Stomach (tissue), 9 donors: ENCODE data around the gene ERC1. TPM values are rescaled to one million over a fixed set of nuclear protein-coding genes. Genes with fewer than 3 reads are reported as not detected.

ENCODE experiments used
- DNase-seq, 2 donors: peaks; one replicate each; pipeline versions ENCODE4 v3.0.0 to v3.0.0-alpha.2; 2013 to 2019
- H3K27ac ChIP-seq, 5 donors: fragments of 200-600 bp in 4 of 5; sonication (generic) in 4 of 5; one replicate each; pipeline ENCODE4 v1.5.1; 2013 to 2019; ENCODE audit warnings: mild to moderate bottlenecking in 1 of 5, moderate library complexity in 1 of 5
- H3K27me3 ChIP-seq, 3 donors: fragments of 200-600 bp; sonication (generic); one replicate each; pipeline ENCODE4 v1.5.1; 2017 to 2019; ENCODE audit warnings: mixed run types in 1 of 3
- H3K36me3 ChIP-seq, 4 donors: fragments of 200-600 bp; sonication (generic); 1 replicate in 3 of 4; 2 replicates in 1 of 4; pipeline ENCODE4 v1.5.1; 2016 to 2019
- H3K4me1 ChIP-seq, 4 donors: fragments of 200-600 bp; sonication (generic); one replicate each; pipeline ENCODE4 v1.5.1; 2016 to 2019
- H3K4me3 ChIP-seq, 4 donors: fragments of 200-600 bp; sonication (generic) in 3 of 4; one replicate each; pipeline ENCODE4 v1.5.1; 2016 to 2019; ENCODE audit warnings: mild to moderate bottlenecking in 1 of 4
- H3K9me3 ChIP-seq, 4 donors: fragments of 200-600 bp; sonication (generic); one replicate each; pipeline ENCODE4 v1.5.1; 2016 to 2019
- EP300 ChIP-seq: sonication (generic); formaldehyde crosslinking; IDR thresholded peaks from one replicate; pipeline ENCODE4 v1.6.1; 2017; ENCODE audit warnings: antibody characterized with exemption
- POLR2A ChIP-seq, 4 donors: fragments of 450-650 bp; IDR thresholded peaks; one replicate each; pipeline ENCODE4 v1.6.1; 2016; ENCODE audit warnings: antibody characterized with exemption in 4 of 4, control low read depth in 2 of 4, mild to moderate bottlenecking in 1 of 4, moderate library complexity in 1 of 4
- POLR2AphosphoS5 ChIP-seq, 3 donors: sonication (generic); formaldehyde crosslinking; IDR thresholded peaks; one replicate each; pipeline ENCODE4 v1.6.1; 2016; ENCODE audit warnings: antibody characterized with exemption in 3 of 3
- WGBS, 5 donors: extraction: QIAGEN DNeasy Blood & Tissue Kit in 3 of 5; methylation state at CpG; one replicate each; pipeline versions ENCODE4 v1.1.5 to v1.1.7; 2013 to 2018; 5-methylcytosine and 5-hydroxymethylcytosine counted together
- intact Hi-C: fragments of 100-400 bp; cut with DNase I; formaldehyde crosslinking; loops from one replicate; pipeline ENCODE4 v1.15.1; 2023; ENCODE audit warnings: low total_unique reads
- polyA plus RNA-seq, 3 donors: library from polyadenylated mRNA; stranded (reverse); fragments of 200-250 nt; gene quantifications; one replicate each; pipeline ENCODE4 v1.2.3, GENCODE V29; 2013
- total RNA-seq, 5 donors: library from RNA; depleted of rRNA; stranded (reverse); fragments of >200 nt; gene quantifications; one replicate each; pipeline versions ENCODE4 v1.1.0 to v1.2.3, GENCODE V29; 2014 to 2016
- TF ChIP-seq, protein P1 (sequence below), 7 experiments: fragments of 450-650 bp in 4 of 7; fragments of 200-600 bp in 3 of 7; sonication (generic) in 3 of 7; IDR thresholded peaks; one replicate each; pipeline ENCODE4 v1.5.1; 2016 to 2019; ENCODE audit warnings: antibody characterized with exemption in 7 of 7, control low read depth in 2 of 7, mild to moderate bottlenecking in 1 of 7
- donor health status: healthy with polysubstance abuse.
- donor health status: Bipolar disorder and iron deficiency.
- donor health status: healthy.

ERC1 gene
- total and polyA plus RNA-seq, 8 donors: 3.8 to 69.4 (median 51.6) TPM

DNA sequence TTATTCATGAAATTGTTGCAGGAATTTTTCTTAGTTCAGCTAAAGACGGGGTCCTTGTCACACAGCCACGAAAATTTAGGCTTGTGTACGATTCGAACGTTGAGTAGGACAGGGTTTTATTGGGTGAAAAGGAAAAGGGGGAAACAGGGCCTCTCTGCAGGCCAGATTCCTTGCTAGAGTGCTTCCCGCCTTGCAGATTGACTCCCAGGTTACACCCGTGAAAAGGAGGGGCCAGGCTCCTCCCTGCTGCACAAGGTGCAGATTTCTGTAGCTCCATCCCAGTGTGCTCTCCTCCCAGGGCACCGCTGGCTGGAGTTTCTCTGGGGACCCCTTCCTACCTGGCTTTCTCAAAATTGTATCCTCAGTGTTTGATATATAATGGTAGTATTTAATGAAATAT lies 221.5 kb downstream of the ERC1 start:
- H3K4me3 ChIP-seq: no peak overlapping the region
- peak in 1 of 2 donors; percentile 73 for DNase-seq
- 35 to 73% (median 57%) methylated on average over 8 of the region's 8 CpGs for WGBS, 5 donors
- intact Hi-C loops: no loop called here
- H3K27ac ChIP-seq: no peak overlapping the region
- TF ChIP-seq POLR2AphosphoS5 (IDR thresholded peaks at IDR 0.05) (no peak), POLR2A (IDR thresholded peaks at IDR 0.05) (no peak)
- TF ChIP-seq, protein P1, sequence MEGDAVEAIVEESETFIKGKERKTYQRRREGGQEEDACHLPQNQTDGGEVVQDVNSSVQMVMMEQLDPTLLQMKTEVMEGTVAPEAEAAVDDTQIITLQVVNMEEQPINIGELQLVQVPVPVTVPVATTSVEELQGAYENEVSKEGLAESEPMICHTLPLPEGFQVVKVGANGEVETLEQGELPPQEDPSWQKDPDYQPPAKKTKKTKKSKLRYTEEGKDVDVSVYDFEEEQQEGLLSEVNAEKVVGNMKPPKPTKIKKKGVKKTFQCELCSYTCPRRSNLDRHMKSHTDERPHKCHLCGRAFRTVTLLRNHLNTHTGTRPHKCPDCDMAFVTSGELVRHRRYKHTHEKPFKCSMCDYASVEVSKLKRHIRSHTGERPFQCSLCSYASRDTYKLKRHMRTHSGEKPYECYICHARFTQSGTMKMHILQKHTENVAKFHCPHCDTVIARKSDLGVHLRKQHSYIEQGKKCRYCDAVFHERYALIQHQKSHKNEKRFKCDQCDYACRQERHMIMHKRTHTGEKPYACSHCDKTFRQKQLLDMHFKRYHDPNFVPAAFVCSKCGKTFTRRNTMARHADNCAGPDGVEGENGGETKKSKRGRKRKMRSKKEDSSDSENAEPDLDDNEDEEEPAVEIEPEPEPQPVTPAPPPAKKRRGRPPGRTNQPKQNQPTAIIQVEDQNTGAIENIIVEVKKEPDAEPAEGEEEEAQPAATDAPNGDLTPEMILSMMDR (IDR thresholded peaks at IDR 0.05): no peak
- peaks cover 10 to 32% (median 20%) of the 10 kb centered on the region in 4 donors for H3K4me1 ChIP-seq
- no peaks in the 10 kb centered on the region for H3K36me3 ChIP-seq
- no peaks in the 10 kb centered on the region for H3K9me3 ChIP-seq
- no peaks in the 10 kb centered on the region for H3K27me3 ChIP-seq

DNA sequence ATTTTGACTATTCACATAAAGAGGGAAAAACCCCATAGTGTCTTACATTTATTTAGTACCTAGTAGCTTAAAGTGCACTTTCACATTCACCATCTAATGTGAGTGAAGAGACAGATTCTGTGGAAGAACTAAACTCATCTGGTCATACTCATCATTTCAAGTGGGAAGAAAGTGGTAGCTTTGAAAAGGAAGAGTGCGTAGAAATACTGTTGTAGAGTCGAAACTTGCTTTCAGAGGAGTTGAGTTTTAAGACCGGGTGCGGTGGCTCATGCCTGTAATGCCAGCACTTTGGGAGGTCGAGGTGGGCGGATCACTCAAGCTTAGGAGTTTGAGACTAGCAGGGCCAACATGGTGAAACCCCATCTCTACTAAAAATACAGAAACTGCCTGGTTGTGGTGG lies 222.2 kb downstream of the ERC1 start:
- 91 to 98% (median 94%) methylated on average over 6 of the region's 6 CpGs for WGBS, 5 donors
- H3K27me3 ChIP-seq: no peaks in the 10 kb centered on the region
- peaks cover 17 to 39% (median 27%) of the 10 kb centered on the region in 4 donors for H3K4me1 ChIP-seq
- no peak overlapping the region for H3K27ac ChIP-seq
- no peaks in the 10 kb centered on the region for H3K36me3 ChIP-seq
- no peak for DNase-seq
- intact Hi-C loops: no loop called here
- no peaks in the 10 kb centered on the region for H3K9me3 ChIP-seq
- TF ChIP-seq EP300: no peak
- TF ChIP-seq POLR2AphosphoS5 (IDR thresholded peaks at IDR 0.05): no peak
- no peak for TF ChIP-seq POLR2A (IDR thresholded peaks at IDR 0.05)
- TF ChIP-seq, protein P1 (IDR thresholded peaks at IDR 0.05): no peak
- H3K4me3 ChIP-seq: no peak overlapping the region

DNA sequence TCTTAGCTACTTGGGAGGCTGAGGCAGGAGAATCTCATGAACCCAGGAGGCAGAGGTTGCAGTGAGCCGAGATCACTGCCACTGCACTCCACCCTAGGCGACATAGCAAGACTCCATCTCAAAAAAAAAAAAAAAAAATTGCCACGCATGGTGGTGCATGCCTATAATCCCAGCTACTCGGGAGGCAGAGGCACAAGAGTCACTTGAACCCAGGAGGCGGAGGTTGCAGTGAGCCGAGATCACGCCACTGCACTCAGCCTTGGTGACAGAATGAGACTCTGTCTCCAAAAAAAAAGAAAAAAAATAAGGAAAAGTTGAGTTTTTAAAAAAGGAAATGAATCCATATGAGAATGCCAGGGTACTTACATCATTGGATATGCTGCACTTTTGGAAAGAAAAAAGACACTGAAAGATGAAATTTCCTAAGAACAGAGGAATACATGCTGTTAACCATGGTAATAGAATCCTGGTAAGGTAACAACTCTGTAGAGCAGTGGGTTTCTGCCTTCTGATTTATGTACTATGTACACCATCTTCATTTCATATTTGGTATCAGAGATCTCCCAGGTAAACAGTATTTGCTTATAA lies 222.7 kb downstream of the ERC1 start:
- H3K4me1 ChIP-seq: peaks cover 19 to 44% (median 31%) of the 10 kb centered on the region in 4 donors
- TF ChIP-seq, protein P1 (IDR thresholded peaks at IDR 0.05): no peak
- no peak overlapping the region for H3K4me3 ChIP-seq
- H3K27me3 ChIP-seq: no peaks in the 10 kb centered on the region
- no peak for DNase-seq
- WGBS, 5 donors: 94 to 99% (median 97%) methylated on average over 6 to 7 of the region's 7 CpGs
- intact Hi-C loops: no loop called here
- H3K36me3 ChIP-seq: no peaks in the 10 kb centered on the region
- H3K9me3 ChIP-seq: no peaks in the 10 kb centered on the region
- H3K27ac ChIP-seq: no peak overlapping the region

DNA sequence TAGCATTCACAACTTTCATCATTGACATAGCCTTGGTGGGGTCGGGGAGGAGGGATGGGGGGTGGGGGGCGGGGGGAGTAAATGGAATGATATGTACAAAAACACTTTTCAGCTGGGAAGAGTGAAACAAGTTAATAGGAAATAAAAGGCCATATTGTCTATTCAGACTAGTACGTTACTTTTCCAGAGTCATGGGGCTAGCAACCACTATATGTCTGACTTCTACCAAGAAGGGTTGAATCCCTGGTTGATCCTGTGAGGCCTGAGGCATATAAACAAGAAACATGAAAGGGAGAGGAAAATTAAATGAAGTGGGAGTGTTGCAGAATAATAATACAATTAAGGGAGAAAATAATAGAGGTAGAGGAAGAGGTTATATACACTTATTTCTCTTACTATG lies 225.5 kb downstream of the ERC1 start:
- H3K27me3 ChIP-seq: no peaks in the 10 kb centered on the region
- no peaks in the 10 kb centered on the region for H3K9me3 ChIP-seq
- H3K4me3 ChIP-seq: no peak overlapping the region
- TF ChIP-seq, protein P1 (IDR thresholded peaks at IDR 0.05): no peak
- TF ChIP-seq POLR2AphosphoS5 (IDR thresholded peaks at IDR 0.05) (no peak), EP300 (no peak), POLR2A (IDR thresholded peaks at IDR 0.05) (no peak)
- no peaks in the 10 kb centered on the region for H3K36me3 ChIP-seq
- peak overlapping the region in 4 of 5 donors; percentile 58 to 70 (median 70) for H3K27ac ChIP-seq
- H3K4me1 ChIP-seq: peaks cover 29 to 71% (median 51%) of the 10 kb centered on the region in 4 donors
- DNase-seq: no peak
- intact Hi-C loops: no loop called here
- WGBS, 5 donors: 51 to 84% (median 64%) methylated on average over 3 of the region's 3 CpGs
